ENCODE results near the gene ATP13A3. TPM values are rescaled to one million over a fixed set of nuclear protein-coding genes. Genes with fewer than 3 reads are reported as not detected.
A peak's percentile ranks its signal among the peaks of the same experiment; 100 is the strongest.

Gene ATP13A3
- total and polyA plus RNA-seq, 2 of the 4 experiments (the other 2 are of a cell fraction): 48.1 to 154 TPM

DNA sequence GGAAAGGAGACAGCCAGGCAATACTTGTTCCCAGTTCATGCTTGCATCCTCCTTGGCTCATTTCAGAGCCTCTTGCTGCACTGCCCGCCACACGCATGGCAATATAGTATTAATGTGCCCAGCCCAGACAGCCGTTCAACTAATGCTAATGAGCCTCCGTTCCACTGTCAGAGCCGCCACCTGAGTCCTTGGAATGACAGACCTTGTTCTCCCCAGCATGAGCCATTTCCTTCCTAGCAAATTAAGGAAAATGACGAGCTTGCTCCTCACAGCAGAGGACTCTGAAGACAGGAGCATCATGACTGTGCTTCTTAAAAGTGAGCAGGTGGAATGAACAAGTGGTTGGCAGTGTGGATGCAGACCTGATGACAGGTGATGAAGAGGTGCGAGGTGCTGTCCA is 106.5 kb downstream of the ATP13A3 start:
- POLR2A ChIA-PET (ENCODE audit: unreplicated experiment): no interaction called here
- ATAC-seq (ENCODE audit: low read depth): no peak
- Histone ChIP-seq H2BK120ac (ENCODE audit: low read depth, low read length) (no peak overlapping the region), H2AK5ac (ENCODE audit: low read depth, low read length) (no peak overlapping the region), H2BK5ac (ENCODE audit: low read depth, low read length, poor library complexity, severe bottlenecking) (no peak overlapping the region), H3K4me2 (ENCODE audit: low read depth, low read length) (no peak overlapping the region), H3K9me1 (ENCODE audit: insufficient read depth, low read length) (0 out of 2 replicates have a peak, but pooled peaks cover 3% of the 10 kb centered on the region), H4K5ac (ENCODE audit: low read depth, low read length) (no peak overlapping the region), H3K14ac (replicated peaks; ENCODE audit: low read depth, low read length) (no peak overlapping the region), H3K23ac (ENCODE audit: low read depth, low read length) (no peak overlapping the region), H3K4ac (ENCODE audit: low read depth, low read length) (no peak overlapping the region), H3K79me1 (ENCODE audit: low read depth in 1 of 2, low read length in 2 of 2) (no peaks in the 10 kb centered on the region), H3K56ac (ENCODE audit: extremely low read depth, insufficient read depth, low read length) (no peak overlapping the region), H3K4me3 (ENCODE audit: insufficient read depth, low read depth, low read length) (no peak overlapping the region), H3K18ac (ENCODE audit: low read depth, low read length) (no peak overlapping the region), H3K27ac (ENCODE audit: insufficient read depth, low read length) (no peak overlapping the region), H4K8ac (ENCODE audit: low read depth in 2 of 2, low read length in 2 of 2) (no peak overlapping the region), H3K36me3 (ENCODE audit: control insufficient read depth, insufficient read depth, low read length) (no peaks in the 10 kb centered on the region), H2BK20ac (ENCODE audit: low read depth, low read length) (no peak overlapping the region), H3K9me3 (ENCODE audit: control insufficient read depth, insufficient read depth, low read length) (no peaks in the 10 kb centered on the region), H3K27me3 (ENCODE audit: control insufficient read depth, insufficient read depth, low read length) (peaks cover 31% of the 10 kb centered on the region), H2AK9ac (replicated peaks; ENCODE audit: low read depth, low read length, poor library complexity) (no peak overlapping the region), H4K91ac (ENCODE audit: insufficient read depth, low read depth, low read length) (no peak overlapping the region), H4K20me1 (ENCODE audit: insufficient read depth, low read length) (no peaks in the 10 kb centered on the region), H3K9ac (ENCODE audit: low read depth, low read length) (no peak overlapping the region), H3K4me1 (ENCODE audit: control insufficient read depth, insufficient read depth, low read length) (no peaks in the 10 kb centered on the region), H2AFZ (replicated peaks; ENCODE audit: low read length, poor library complexity) (peak overlapping the region; percentile 67), H2BK15ac (ENCODE audit: low read depth, low read length) (no peak overlapping the region)
- intact Hi-C loops (cut with micrococcal nuclease): no loop called here
- BruUV-seq (replicated peaks): no TSS peak
- TF ChIP-seq NFE2L2 (IDR thresholded peaks at IDR 0.05; ENCODE audit: low read depth, low read length): no peak
- no peak for TF ChIP-seq CHD1 (IDR thresholded peaks at IDR 0.05; ENCODE audit: low read depth, low read length)
- no peak for TF ChIP-seq RAD21 (IDR thresholded peaks at IDR 0.05; ENCODE audit: low read length)
- no peak for TF ChIP-seq SMC3 (IDR thresholded peaks at IDR 0.05; ENCODE audit: low read depth, low read length)
- CTCF ChIA-PET: no interaction called here
- 77% methylated on average over 6 of the region's 7 CpGs; no CpG with 5 or more reads in 1 of the 2 experiments for WGBS, 2 experiments (ENCODE audit: extremely low coverage in 2 of 2, insufficient read length in 1 of 2)
- no peak for DNase-seq
- dilution Hi-C loops (cut with HindIII; ENCODE audit: low sequenced_read_pairs, unreplicated experiment): no loop called here
- in situ Hi-C loops (cut with MboI; ENCODE audit: low sequenced_read_pairs): no loop called here

All from IMR-90 (cell line).